IMR-90 (cell line): ENCODE results near the gene ADSS1.

Source experiments
- BHLHE40 ChIP-seq: fragments of 150-350 bp; IDR thresholded peaks from 2 replicates; pipeline ENCODE4 v1.6.1; 2016; ENCODE audit warnings: mild to moderate bottlenecking, low read depth, low read length
- CEBPB ChIP-seq: IDR thresholded peaks from 2 replicates; pipeline ENCODE4 v1.6.1; 2012; ENCODE audit warnings: low read depth, low read length, improper control_type of control experiment
- CHD1 ChIP-seq: IDR thresholded peaks from 2 replicates; pipeline ENCODE4 v1.6.1; 2012; ENCODE audit warnings: low read depth, low read length, improper control_type of control experiment
- CTCF ChIP-seq: conservative IDR thresholded peaks from 2 replicates; pipeline ENCODE4 v1.5.1; 2012; ENCODE audit warnings: mild to moderate bottlenecking, low read depth, low read length, improper control_type of control experiment
- ELK1 ChIP-seq: fragments of 150-350 bp; IDR thresholded peaks from 2 replicates; pipeline ENCODE4 v1.6.1; 2016; ENCODE audit warnings: low read depth, mild to moderate bottlenecking, low read length, moderate library complexity, borderline replicate concordance
- MAFK ChIP-seq: IDR thresholded peaks from 2 replicates; pipeline ENCODE4 v1.6.1; 2012; ENCODE audit warnings: low read depth, low read length, improper control_type of control experiment
- MAZ ChIP-seq: IDR thresholded peaks from 2 replicates; pipeline ENCODE4 v1.6.1; 2012; ENCODE audit warnings: low read depth, mild to moderate bottlenecking, low read length, improper control_type of control experiment, moderate library complexity, borderline replicate concordance
- MXI1 ChIP-seq: IDR thresholded peaks from 2 replicates; pipeline ENCODE4 v1.6.1; 2012; ENCODE audit warnings: low read depth, mild to moderate bottlenecking, low read length, moderate library complexity, borderline replicate concordance
- NFE2L2 ChIP-seq: fragments of 150-350 bp; IDR thresholded peaks from 2 replicates; pipeline ENCODE4 v1.6.1; 2016; ENCODE audit warnings: low read depth, mild to moderate bottlenecking, low read length
- POLR2A ChIP-seq: IDR thresholded peaks from 2 replicates; pipeline ENCODE4 v1.6.1; 2012; ENCODE audit warnings: mild to moderate bottlenecking, low read depth, low read length
- RAD21 ChIP-seq: IDR thresholded peaks from 2 replicates; pipeline ENCODE4 v1.6.1; 2012; ENCODE audit warnings: low read length, improper control_type of control experiment
- USF2 ChIP-seq: fragments of 150-350 bp; IDR thresholded peaks from 2 replicates; pipeline ENCODE4 v1.6.1; 2017; ENCODE audit warnings: mild to moderate bottlenecking, antibody characterized with exemption, low read length, low read depth

- TF ChIP-seq USF2 = no peak
- peak; percentile 87 for TF ChIP-seq CTCF
- TF ChIP-seq MXI1 = no peak
- no peak for TF ChIP-seq ELK1
- no peak for TF ChIP-seq CEBPB
- TF ChIP-seq POLR2A = 0 out of 2 replicates have a peak, but pooled peaks have one; percentile 40
- no peak for TF ChIP-seq BHLHE40
- peak; percentile 59; the same call in 1 of the 2 replicates for TF ChIP-seq MAZ
- TF ChIP-seq RAD21 = peak; percentile 87
- no peak for TF ChIP-seq NFE2L2
- no peak for TF ChIP-seq CHD1
- TF ChIP-seq MAFK = no peak
Measured at GRCh38 chr14:104768437-104769323, 44.7 kb downstream of the ADSS1 start.
